SK-N-SH (cell line): ENCODE data around the gene DERL3. TPM values are rescaled to one million over a fixed set of nuclear protein-coding genes. Genes with fewer than 3 reads are reported as not detected.

ENCODE experiments used
- CTCF ChIA-PET: fragments of 300-600, 350-600 bp; formaldehyde crosslinking; extraction: SDS; loops from one replicate; lab custom pipeline; 2021; lab: Yijun Ruan, JAX
- POLR2A ChIA-PET: fragments of 350-600 bp; sonication (Branson Sonifier 250); formaldehyde crosslinking; extraction: SDS; loops from one replicate; lab custom pipeline; 2020; ENCODE audit warnings: antibody characterized with exemption, inconsistent platforms; lab: Yijun Ruan, JAX
- DNase-seq: peaks from one replicate; pipeline ENCODE4 v3.0.0; 2012
- H2AFZ ChIP-seq: fragments of 200-600 bp; sonication (generic); 2 replicates; pipeline ENCODE4 v1.8.1; 2016; ENCODE audit warnings: antibody characterized with exemption, mild to moderate bottlenecking, low read depth
- H3F3A ChIP-seq: fragments of 200-600 bp; sonication (generic); replicated peaks from 2 replicates; pipeline ENCODE3; 2016; ENCODE audit warnings: antibody characterized with exemption, mild to moderate bottlenecking; ENCODE audit not compliant: insufficient read depth
- H3K27ac ChIP-seq, 2 experiments: fragments of 200-500 bp in 1 of 2; fragments of 200-600 bp in 1 of 2; sonication (Bioruptor generic) in 1 of 2; sonication (generic), shearing (Covaris generic) in 1 of 2; 2 replicates each; pipeline versions ENCODE4 v1.5.1 to v1.6.1; 2014 to 2016; ENCODE audit warnings: low read depth in 2 of 2, inconsistent platforms in 1 of 2, low read length in 1 of 2, mild to moderate bottlenecking in 1 of 2, mixed read lengths in 1 of 2
- H3K27me3 ChIP-seq: fragments of 200-600 bp; sonication (generic), shearing (Covaris generic); 2 replicates; pipeline ENCODE4 v1.6.1; 2016; ENCODE audit warnings: mixed run types; ENCODE audit not compliant: insufficient read depth
- H3K36me3 ChIP-seq, 2 experiments: fragments of 200-500 bp in 1 of 2; fragments of 200-600 bp in 1 of 2; sonication (Bioruptor generic) in 1 of 2; sonication (generic) in 1 of 2; replicated peaks in 1 of 2; 2 replicates each; pipeline versions ENCODE3 to v1.5.1; 2014 to 2016; ENCODE audit warnings: low read length in 1 of 2, mild to moderate bottlenecking in 1 of 2; ENCODE audit not compliant: insufficient read depth in 2 of 2, control insufficient read depth in 1 of 2
- H3K4me1 ChIP-seq, 2 experiments: fragments of 200-500 bp in 1 of 2; fragments of 200-600 bp in 1 of 2; sonication (Bioruptor generic) in 1 of 2; sonication (generic), shearing (Covaris generic) in 1 of 2; 2 replicates each; pipeline versions ENCODE4 v1.5.1 to v1.6.1; 2014 to 2016; ENCODE audit warnings: low read depth in 1 of 2, low read length in 1 of 2, mixed run types in 1 of 2; ENCODE audit not compliant: insufficient read depth in 2 of 2, control insufficient read depth in 1 of 2
- H3K4me2 ChIP-seq: fragments of 200-600 bp; sonication (generic), shearing (Covaris generic); 2 replicates; pipeline ENCODE4 v1.6.1; 2017; ENCODE audit warnings: mixed run types
- H3K4me3 ChIP-seq, 2 experiments: fragments of 200-500 bp in 1 of 2; fragments of 200-600 bp in 1 of 2; sonication (Bioruptor generic) in 1 of 2; sonication (generic), shearing (Covaris generic) in 1 of 2; 2 replicates each; pipeline versions ENCODE4 v1.5.1 to v1.8.1; 2014 to 2016; ENCODE audit warnings: low read depth in 2 of 2, inconsistent platforms in 1 of 2, low read length in 1 of 2, mild to moderate bottlenecking in 1 of 2, mixed read lengths in 1 of 2, moderate library complexity in 1 of 2
- H3K79me2 ChIP-seq: fragments of 200-600 bp; sonication (generic); 2 replicates; pipeline ENCODE4 v1.8.1; 2017; ENCODE audit warnings: mild to moderate bottlenecking; ENCODE audit not compliant: insufficient read depth
- H3K9ac ChIP-seq: fragments of 200-600 bp; sonication (generic); 2 replicates; pipeline ENCODE4 v1.6.1; 2017; ENCODE audit warnings: mixed run types
- H3K9me2 ChIP-seq: fragments of 200-600 bp; sonication (generic); 2 replicates; pipeline ENCODE4 v1.6.1; 2017; ENCODE audit warnings: mixed run types
- H3K9me3 ChIP-seq: fragments of 200-600 bp; sonication (generic); 2 replicates; pipeline ENCODE4 v1.6.1; 2017; ENCODE audit warnings: mixed run types, mild to moderate bottlenecking, moderate library complexity
- H4K20me1 ChIP-seq: fragments of 200-600 bp; sonication (generic); 2 replicates; pipeline ENCODE4 v1.6.1; 2017; ENCODE audit warnings: mild to moderate bottlenecking, mixed run types; ENCODE audit not compliant: insufficient read depth
- EP300 ChIP-seq, 2 experiments: IDR thresholded peaks; 2 replicates each; pipeline versions ENCODE4 v1.4.0 to v1.6.1; 2012; ENCODE audit warnings: borderline replicate concordance in 1 of 2, low read depth in 1 of 2, low read length in 1 of 2
- EZH2phosphoT487 ChIP-seq: fragments of 200-600 bp; sonication (generic); IDR thresholded peaks from 2 replicates; pipeline ENCODE4 v1.6.1; 2017; ENCODE audit warnings: low read depth, mixed run types, mild to moderate bottlenecking, antibody characterized with exemption, moderate library complexity, borderline replicate concordance
- FOXM1 ChIP-seq: IDR thresholded peaks from 2 replicates; pipeline ENCODE4 v1.4.0; 2012; ENCODE audit warnings: low read depth, mild to moderate bottlenecking
- GABPA ChIP-seq: IDR thresholded peaks from 2 replicates; pipeline ENCODE4 v1.4.0; 2012; ENCODE audit warnings: low read depth, mild to moderate bottlenecking
- GATA2 ChIP-seq: sonication (generic); formaldehyde crosslinking; IDR thresholded peaks from 2 replicates; pipeline ENCODE4 v1.5.0; 2020; ENCODE audit warnings: mild to moderate bottlenecking, missing genetic modification reagents
- JUND ChIP-seq: IDR thresholded peaks from 2 replicates; pipeline ENCODE4 v1.4.0; 2012
- MEF2A ChIP-seq: IDR thresholded peaks from 2 replicates; pipeline ENCODE4 v1.4.0; 2012; ENCODE audit warnings: low read depth, borderline replicate concordance
- NFIC ChIP-seq: IDR thresholded peaks from 2 replicates; pipeline ENCODE4 v1.4.0; 2012; ENCODE audit warnings: borderline replicate concordance
- POLR2AphosphoS5 ChIP-seq: IDR thresholded peaks from 2 replicates; pipeline ENCODE4 v1.6.1; 2012; ENCODE audit warnings: low read depth, low read length
- RCOR1 ChIP-seq: fragments of 150-350 bp; IDR thresholded peaks from 2 replicates; pipeline ENCODE4 v1.6.1; 2017; ENCODE audit warnings: antibody characterized with exemption, low read length
- RXRA ChIP-seq: IDR thresholded peaks from 2 replicates; pipeline ENCODE4 v1.4.0; 2012; ENCODE audit warnings: low read depth, mild to moderate bottlenecking, borderline replicate concordance
- SIN3A ChIP-seq: IDR thresholded peaks from 2 replicates; pipeline ENCODE4 v1.6.1; 2012; ENCODE audit warnings: low read depth, mild to moderate bottlenecking, low read length, moderate library complexity, borderline replicate concordance
- SMC3 ChIP-seq: IDR thresholded peaks from 2 replicates; pipeline ENCODE4 v1.6.1; 2012; ENCODE audit warnings: low read depth, low read length, improper control_type of control experiment
- TCF12 ChIP-seq: IDR thresholded peaks from 2 replicates; pipeline ENCODE4 v1.4.0; 2012
- USF1 ChIP-seq: IDR thresholded peaks from 2 replicates; pipeline ENCODE4 v1.4.0; 2012; ENCODE audit warnings: low read depth, borderline replicate concordance
- ZBTB33 ChIP-seq: IDR thresholded peaks from 2 replicates; pipeline ENCODE4 v1.4.0; 2012; ENCODE audit warnings: low read depth, borderline replicate concordance
- WGBS: methylation state at CpG from one replicate; pipeline ENCODE4 v1.1.6; 2017; ENCODE audit warnings: low lambda C conversion rate; 5-methylcytosine and 5-hydroxymethylcytosine counted together
- polyA plus RNA-seq, 3 experiments: library from polyadenylated mRNA; depleted of rRNA; stranded (reverse); fragments of >200 nt; gene quantifications; 2 replicates each; pipeline ENCODE4 v1.2.3, GENCODE V29; 2012
- TF ChIP-seq, protein P1 (sequence below): IDR thresholded peaks from 2 replicates; pipeline ENCODE4; 2012
- TF ChIP-seq, protein P2 (sequence below): IDR thresholded peaks from 2 replicates; pipeline ENCODE4 v1.6.1; 2012; ENCODE audit warnings: mild to moderate bottlenecking, low read depth, low read length, moderate library complexity
- TF ChIP-seq, protein P3 (sequence below): fragments of 150-350 bp; IDR thresholded peaks from 2 replicates; pipeline ENCODE4 v1.6.1; 2016; ENCODE audit warnings: mild to moderate bottlenecking, low read depth, low read length

The DERL3 gene
- polyA plus RNA-seq, 1 of the 3 experiments (the other 2 are of a cell fraction) = not detected

GRCh38 chr22:23875801-23876200 is 37.0 kb upstream of the DERL3 start:
- H3K4me1 ChIP-seq = no peaks in the 10 kb centered on the region
- no peak overlapping the region for H3K4me2 ChIP-seq
- 75% methylated on average over 2 of the region's 2 CpGs for WGBS
- no peak overlapping the region for H3K4me3 ChIP-seq
- CTCF ChIA-PET = interaction anchor here (0.8 to 1.1 kb wide), 3 partner anchors 13 to 26 kb away, joined by 4 to 6 read pairs (median 4); partner anchors contain the start of gene MIF
- H3K27me3 ChIP-seq = no peaks in the 10 kb centered on the region
- H3F3A ChIP-seq = no peaks in the 10 kb centered on the region
- no peaks in the 10 kb centered on the region for H4K20me1 ChIP-seq
- TF ChIP-seq MEF2A (no peak), ZBTB33 (no peak), SIN3A (no peak), EP300 (IDR thresholded peaks at IDR 0.05; ENCODE audit: borderline replicate concordance in 1 of 2, low read depth in 1 of 2, low read length in 1 of 2) (no peak), RCOR1 (no peak), TCF12 (no peak), EZH2phosphoT487 (no peak), GATA2 (CRISPR knock-in tag) (no peak), SMC3 (no peak), JUND (no peak), USF1 (no peak), FOXM1 (no peak), POLR2AphosphoS5 (no peak), NFIC (no peak), RXRA (no peak), GABPA (no peak)
- TF ChIP-seq, protein P1, sequence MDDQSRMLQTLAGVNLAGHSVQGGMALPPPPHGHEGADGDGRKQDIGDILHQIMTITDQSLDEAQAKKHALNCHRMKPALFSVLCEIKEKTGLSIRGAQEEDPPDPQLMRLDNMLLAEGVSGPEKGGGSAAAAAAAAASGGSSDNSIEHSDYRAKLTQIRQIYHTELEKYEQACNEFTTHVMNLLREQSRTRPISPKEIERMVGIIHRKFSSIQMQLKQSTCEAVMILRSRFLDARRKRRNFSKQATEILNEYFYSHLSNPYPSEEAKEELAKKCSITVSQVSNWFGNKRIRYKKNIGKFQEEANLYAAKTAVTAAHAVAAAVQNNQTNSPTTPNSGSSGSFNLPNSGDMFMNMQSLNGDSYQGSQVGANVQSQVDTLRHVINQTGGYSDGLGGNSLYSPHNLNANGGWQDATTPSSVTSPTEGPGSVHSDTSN = no peak
- TF ChIP-seq, protein P2, sequence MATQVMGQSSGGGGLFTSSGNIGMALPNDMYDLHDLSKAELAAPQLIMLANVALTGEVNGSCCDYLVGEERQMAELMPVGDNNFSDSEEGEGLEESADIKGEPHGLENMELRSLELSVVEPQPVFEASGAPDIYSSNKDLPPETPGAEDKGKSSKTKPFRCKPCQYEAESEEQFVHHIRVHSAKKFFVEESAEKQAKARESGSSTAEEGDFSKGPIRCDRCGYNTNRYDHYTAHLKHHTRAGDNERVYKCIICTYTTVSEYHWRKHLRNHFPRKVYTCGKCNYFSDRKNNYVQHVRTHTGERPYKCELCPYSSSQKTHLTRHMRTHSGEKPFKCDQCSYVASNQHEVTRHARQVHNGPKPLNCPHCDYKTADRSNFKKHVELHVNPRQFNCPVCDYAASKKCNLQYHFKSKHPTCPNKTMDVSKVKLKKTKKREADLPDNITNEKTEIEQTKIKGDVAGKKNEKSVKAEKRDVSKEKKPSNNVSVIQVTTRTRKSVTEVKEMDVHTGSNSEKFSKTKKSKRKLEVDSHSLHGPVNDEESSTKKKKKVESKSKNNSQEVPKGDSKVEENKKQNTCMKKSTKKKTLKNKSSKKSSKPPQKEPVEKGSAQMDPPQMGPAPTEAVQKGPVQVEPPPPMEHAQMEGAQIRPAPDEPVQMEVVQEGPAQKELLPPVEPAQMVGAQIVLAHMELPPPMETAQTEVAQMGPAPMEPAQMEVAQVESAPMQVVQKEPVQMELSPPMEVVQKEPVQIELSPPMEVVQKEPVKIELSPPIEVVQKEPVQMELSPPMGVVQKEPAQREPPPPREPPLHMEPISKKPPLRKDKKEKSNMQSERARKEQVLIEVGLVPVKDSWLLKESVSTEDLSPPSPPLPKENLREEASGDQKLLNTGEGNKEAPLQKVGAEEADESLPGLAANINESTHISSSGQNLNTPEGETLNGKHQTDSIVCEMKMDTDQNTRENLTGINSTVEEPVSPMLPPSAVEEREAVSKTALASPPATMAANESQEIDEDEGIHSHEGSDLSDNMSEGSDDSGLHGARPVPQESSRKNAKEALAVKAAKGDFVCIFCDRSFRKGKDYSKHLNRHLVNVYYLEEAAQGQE = no peak
- TF ChIP-seq, protein P3, sequence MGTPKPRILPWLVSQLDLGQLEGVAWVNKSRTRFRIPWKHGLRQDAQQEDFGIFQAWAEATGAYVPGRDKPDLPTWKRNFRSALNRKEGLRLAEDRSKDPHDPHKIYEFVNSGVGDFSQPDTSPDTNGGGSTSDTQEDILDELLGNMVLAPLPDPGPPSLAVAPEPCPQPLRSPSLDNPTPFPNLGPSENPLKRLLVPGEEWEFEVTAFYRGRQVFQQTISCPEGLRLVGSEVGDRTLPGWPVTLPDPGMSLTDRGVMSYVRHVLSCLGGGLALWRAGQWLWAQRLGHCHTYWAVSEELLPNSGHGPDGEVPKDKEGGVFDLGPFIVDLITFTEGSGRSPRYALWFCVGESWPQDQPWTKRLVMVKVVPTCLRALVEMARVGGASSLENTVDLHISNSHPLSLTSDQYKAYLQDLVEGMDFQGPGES = no peak
- TF ChIP-seq, all 33 proteins: peak for 0
- Histone ChIP-seq H3K9me2 (no peaks in the 10 kb centered on the region), H2AFZ (no peak overlapping the region), H3K9ac (no peak overlapping the region), H3K27ac (no peak overlapping the region), H3K9me3 (no peaks in the 10 kb centered on the region), H3K79me2 (no peaks in the 10 kb centered on the region), H3K36me3 (peaks cover 0 to 13% of the 10 kb centered on the region in 2 experiments)
- POLR2A ChIA-PET = no interaction called here
- DNase-seq = no peak
